Left lobe of liver (tissue), 2 donors: ENCODE measurements around the gene TCFL5. TPM values are rescaled to one million over a fixed set of nuclear protein-coding genes. Genes with fewer than 3 reads are reported as not detected.
A peak's percentile ranks its signal among the peaks of the same experiment; 100 is the strongest.

Experiments
- ATAC-seq: fragments of 200-7000 bp; cut with Tn5 transposase; one replicate; pipeline ENCODE4 v1.9.1; 2020; ENCODE audit warnings: mild to moderate bottlenecking, moderate library complexity
- DNase-seq: peaks from one replicate; pipeline ENCODE4 v3.0.0-alpha.2; 2020; ENCODE audit warnings: low spot score
- total RNA-seq: library from RNA; stranded (reverse); gene quantifications from one replicate; pipeline ENCODE4 v1.2.1, GENCODE V29; 2021
- donor health status: DM: no; HTN: no; CAD: no; lungs with moderate emphysema.
- donor health status: DM: no; HTN: yes; CAD: no.

Gene TCFL5
- total RNA-seq, 1 donor from 2014 or later: 6.2 TPM

- no peak for DNase-seq
- no peak for ATAC-seq
These were observed 61.0 kb downstream of the TCFL5 start for GRCh38 chr20:62800314-62801259.

GRCh38 chr20:62799873-62800272, 61.7 kb downstream of the TCFL5 start:
- DNase-seq: no peak
- no peak for ATAC-seq

GRCh38 chr20:62799459-62799858, 62.2 kb downstream of the TCFL5 start:
- DNase-seq: no peak

GRCh38 chr20:62799036-62799435, 62.6 kb downstream of the TCFL5 start:
- DNase-seq: no peak

More at GRCh38 chr20:62799459-62799858, 62.2 kb downstream of the TCFL5 start:
- no peak for ATAC-seq

GRCh38 chr20:62797671-62798532, 63.7 kb downstream of the TCFL5 start:
- DNase-seq (peak; percentile 84), ATAC-seq (peak; percentile 38)

More at GRCh38 chr20:62799036-62799435, 62.6 kb downstream of the TCFL5 start:
- no peak for ATAC-seq

GRCh38 chr20:62796699-62797491, 64.7 kb downstream of the TCFL5 start:
- ATAC-seq (no peak), DNase-seq (no peak)

- no peak for ATAC-seq
- peak; percentile 66 for DNase-seq
These were observed 66.4 kb downstream of the TCFL5 start for GRCh38 chr20:62795023-62795761.

- peak; percentile 80 for ATAC-seq
These were observed 67.5 kb downstream of the TCFL5 start for GRCh38 chr20:62794007-62794724.

GRCh38 chr20:62793757-62794006, 67.9 kb downstream of the TCFL5 start:
- no peak for ATAC-seq
- no peak for DNase-seq

More at GRCh38 chr20:62794007-62794724, 67.5 kb downstream of the TCFL5 start:
- peak; percentile 98 for DNase-seq

GRCh38 chr20:62792940-62793756, 68.5 kb downstream of the TCFL5 start:
- DNase-seq: no peak
- no peak for ATAC-seq

- ATAC-seq (no peak), DNase-seq (no peak)
These were observed 69.3 kb downstream of the TCFL5 start for GRCh38 chr20:62792182-62792939.

- peak; percentile 86 for DNase-seq
- ATAC-seq: peak; percentile 52
These were observed 70.1 kb downstream of the TCFL5 start for GRCh38 chr20:62791301-62792181.

Other genes starting within 250 kb of the TCFL5 start
- 1.7 TPM for gene SLCO4A1, start 219.3 kb downstream of the TCFL5 start, total RNA-seq
- 0.10 TPM for gene NTSR1, start 153.0 kb downstream of the TCFL5 start, total RNA-seq
- gene MRGBP, start 65.3 kb downstream of the TCFL5 start, total RNA-seq: 5.5 TPM
- gene OGFR, start 57.0 kb downstream of the TCFL5 start, total RNA-seq: 49.5 TPM
- gene COL9A3, start 44.8 kb downstream of the TCFL5 start, total RNA-seq: 4.0 TPM
- gene DIDO1, start 64.7 kb upstream of the TCFL5 start, total RNA-seq: 22.8 TPM
- gene GID8, start 76.3 kb upstream of the TCFL5 start, total RNA-seq: 19.3 TPM
- 125 TPM for gene SLC17A9, start 90.9 kb upstream of the TCFL5 start, total RNA-seq
- gene BHLHE23, start 145.1 kb upstream of the TCFL5 start, total RNA-seq: not detected